Measurements from ENCODE around the gene NRIP1.

The NRIP1 gene

DNA sequence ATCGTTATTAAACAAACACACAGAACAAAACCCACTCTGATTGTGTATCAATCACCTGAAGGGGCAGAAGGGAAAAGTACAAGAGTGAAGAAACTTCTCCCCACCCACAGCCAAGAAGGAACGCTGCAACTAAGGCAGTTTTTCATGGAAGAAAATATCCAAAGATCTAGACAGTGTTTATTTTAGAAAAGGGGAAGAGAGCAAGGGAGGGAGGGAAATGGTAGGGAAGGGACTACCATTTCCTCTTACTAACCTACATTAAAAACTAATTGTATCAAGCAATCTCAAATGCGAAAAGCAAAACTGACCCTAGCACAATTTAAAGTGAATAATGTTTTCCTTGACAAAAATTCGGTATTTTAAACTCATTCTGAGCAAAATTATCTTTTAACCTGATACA, 3.5 kb downstream of the NRIP1 start:
- H3K23ac ChIP-seq (ENCODE audit: low read length) = no peak overlapping the region
- WGBS (ENCODE audit: extremely low coverage, insufficient coverage, low lambda C conversion rate) = no CpG with 5 or more reads among the region's 4 CpGs
- H3K79me2 ChIP-seq (ENCODE audit: control insufficient read depth, insufficient read depth, low read length) = peaks cover 37% of the 10 kb centered on the region
- no peak for DNase-seq
- peak overlapping the region; percentile 18 for H3K56ac ChIP-seq (ENCODE audit: low read length)
- H3K4me3 ChIP-seq (ENCODE audit: low read length) = no peak overlapping the region
- H3K4me2 ChIP-seq (ENCODE audit: low read length) = no peak overlapping the region
- H3K27ac ChIP-seq (ENCODE audit: low read depth, low read length) = no peak overlapping the region
- H4K5ac ChIP-seq (ENCODE audit: low read length) = no peak overlapping the region
- no peaks in the 10 kb centered on the region for H3K36me3 ChIP-seq (ENCODE audit: control insufficient read depth, insufficient read depth, low read length)
- H2BK15ac ChIP-seq (replicated peaks; ENCODE audit: low read depth) = peak overlapping the region; percentile 92
- H2BK5ac ChIP-seq (ENCODE audit: low read length) = no peak overlapping the region
- peak overlapping the region; percentile 70 for H3K4ac ChIP-seq (ENCODE audit: low read depth, low read length)
- H2AK5ac ChIP-seq (ENCODE audit: low read length) = no peak overlapping the region
- peaks cover 18% of the 10 kb centered on the region for H3K4me1 ChIP-seq (ENCODE audit: control insufficient read depth, low read depth, low read length)
- H4K8ac ChIP-seq (ENCODE audit: low read depth, low read length) = no peak overlapping the region
- no peaks in the 10 kb centered on the region for H3K27me3 ChIP-seq (ENCODE audit: insufficient read depth, low read length, poor library complexity)
- H3K79me1 ChIP-seq (ENCODE audit: low read length) = no peaks in the 10 kb centered on the region
- H3K9ac ChIP-seq (ENCODE audit: low read length) = no peak overlapping the region
- no peak overlapping the region for H2BK120ac ChIP-seq (ENCODE audit: low read depth, low read length)
- peak overlapping the region; percentile 84 for H3K18ac ChIP-seq (ENCODE audit: low read length)

DNA sequence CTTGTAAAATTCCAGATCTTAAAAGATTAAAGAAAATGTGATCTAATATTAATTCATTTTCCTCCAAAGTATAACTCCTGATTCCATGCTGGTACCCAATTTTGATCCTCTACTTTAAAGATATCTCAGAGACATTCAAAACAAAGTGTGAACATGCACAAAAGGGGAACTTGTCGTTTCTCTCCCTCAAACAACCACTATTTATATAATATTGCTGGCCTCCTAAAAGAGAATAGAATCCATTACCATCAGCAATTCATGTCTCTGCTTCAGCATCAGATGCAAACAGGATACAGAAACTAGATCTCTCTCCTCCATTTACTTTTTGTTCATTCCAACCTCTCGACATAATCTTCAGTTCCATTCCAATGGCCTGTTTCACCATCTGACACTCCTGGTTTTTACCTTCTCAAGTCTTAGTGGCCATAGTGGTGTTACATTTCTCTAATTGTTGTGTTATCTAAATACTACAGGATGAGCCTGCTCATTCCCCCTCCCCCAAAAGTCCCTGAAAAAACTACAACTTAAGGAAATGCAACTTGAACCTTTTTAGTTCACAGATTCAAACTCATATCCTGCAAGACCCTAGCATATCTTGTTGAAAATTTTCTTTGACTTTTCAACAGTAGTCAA, 4.1 kb downstream of the NRIP1 start:
- Histone ChIP-seq H3K23ac (ENCODE audit: low read length) (no peak overlapping the region), H3K27me3 (ENCODE audit: insufficient read depth, low read length, poor library complexity) (no peaks in the 10 kb centered on the region), H3K56ac (ENCODE audit: low read length) (peak overlapping the region; percentile 27), H3K9ac (ENCODE audit: low read length) (no peak overlapping the region), H2BK120ac (ENCODE audit: low read depth, low read length) (no peak overlapping the region), H2AK5ac (ENCODE audit: low read length) (no peak overlapping the region), H3K4ac (ENCODE audit: low read depth, low read length) (no peak overlapping the region), H4K5ac (ENCODE audit: low read length) (no peak overlapping the region), H3K79me1 (ENCODE audit: low read length) (no peaks in the 10 kb centered on the region), H3K79me2 (ENCODE audit: control insufficient read depth, insufficient read depth, low read length) (peaks cover 40% of the 10 kb centered on the region), H2BK15ac (replicated peaks; ENCODE audit: low read depth) (peak overlapping the region; percentile 92), H3K18ac (ENCODE audit: low read length) (no peak overlapping the region), H3K4me2 (ENCODE audit: low read length) (no peak overlapping the region), H3K27ac (ENCODE audit: low read depth, low read length) (no peak overlapping the region), H3K36me3 (ENCODE audit: control insufficient read depth, insufficient read depth, low read length) (no peaks in the 10 kb centered on the region), H4K8ac (ENCODE audit: low read depth, low read length) (no peak overlapping the region), H3K4me3 (ENCODE audit: low read length) (no peak overlapping the region), H3K4me1 (ENCODE audit: control insufficient read depth, low read depth, low read length) (peaks cover 18% of the 10 kb centered on the region), H2BK5ac (ENCODE audit: low read length) (no peak overlapping the region)
- WGBS (ENCODE audit: extremely low coverage, insufficient coverage, low lambda C conversion rate) = no CpG with 5 or more reads among the region's 2 CpGs
- peak; percentile 89 for DNase-seq

DNA sequence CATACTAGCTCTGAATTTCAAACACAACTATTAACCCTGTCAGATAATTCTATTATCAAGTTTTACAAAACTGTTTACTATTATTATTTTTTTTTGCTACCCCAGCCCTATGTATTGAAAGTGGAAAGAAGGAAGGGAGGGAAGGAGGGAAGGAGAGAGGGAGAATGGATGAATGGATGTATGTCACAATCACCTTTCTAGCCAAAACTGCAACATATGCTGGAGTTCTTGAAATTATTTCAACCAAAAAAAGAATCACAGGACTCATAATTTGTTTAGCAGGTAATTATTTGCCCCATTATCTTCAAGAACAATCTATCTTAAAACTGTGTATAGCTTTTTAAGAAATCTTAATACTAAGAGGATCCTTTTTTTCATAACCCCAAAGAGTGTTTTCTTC, 5.4 kb downstream of the NRIP1 start:
- H3K18ac ChIP-seq (ENCODE audit: low read length) = no peak overlapping the region
- H2BK15ac ChIP-seq (replicated peaks; ENCODE audit: low read depth) = no peak overlapping the region
- H2BK120ac ChIP-seq (ENCODE audit: low read depth, low read length) = no peak overlapping the region
- no peak overlapping the region for H2AK5ac ChIP-seq (ENCODE audit: low read length)
- no peak overlapping the region for H3K9ac ChIP-seq (ENCODE audit: low read length)
- no peak overlapping the region for H3K27ac ChIP-seq (ENCODE audit: low read depth, low read length)
- DNase-seq = no peak
- H3K4me1 ChIP-seq (ENCODE audit: control insufficient read depth, low read depth, low read length) = peaks cover 18% of the 10 kb centered on the region
- peaks cover 50% of the 10 kb centered on the region for H3K79me2 ChIP-seq (ENCODE audit: control insufficient read depth, insufficient read depth, low read length)
- no peak overlapping the region for H4K5ac ChIP-seq (ENCODE audit: low read length)
- H4K8ac ChIP-seq (ENCODE audit: low read depth, low read length) = no peak overlapping the region
- no peak overlapping the region for H3K23ac ChIP-seq (ENCODE audit: low read length)
- no peak overlapping the region for H2BK5ac ChIP-seq (ENCODE audit: low read length)
- H3K4me2 ChIP-seq (ENCODE audit: low read length) = no peak overlapping the region
- no peak overlapping the region for H3K4ac ChIP-seq (ENCODE audit: low read depth, low read length)
- no peaks in the 10 kb centered on the region for H3K27me3 ChIP-seq (ENCODE audit: insufficient read depth, low read length, poor library complexity)
- no peaks in the 10 kb centered on the region for H3K79me1 ChIP-seq (ENCODE audit: low read length)
- no peak overlapping the region for H3K56ac ChIP-seq (ENCODE audit: low read length)
- no peaks in the 10 kb centered on the region for H3K36me3 ChIP-seq (ENCODE audit: control insufficient read depth, insufficient read depth, low read length)
- H3K4me3 ChIP-seq (ENCODE audit: low read length) = no peak overlapping the region

DNA sequence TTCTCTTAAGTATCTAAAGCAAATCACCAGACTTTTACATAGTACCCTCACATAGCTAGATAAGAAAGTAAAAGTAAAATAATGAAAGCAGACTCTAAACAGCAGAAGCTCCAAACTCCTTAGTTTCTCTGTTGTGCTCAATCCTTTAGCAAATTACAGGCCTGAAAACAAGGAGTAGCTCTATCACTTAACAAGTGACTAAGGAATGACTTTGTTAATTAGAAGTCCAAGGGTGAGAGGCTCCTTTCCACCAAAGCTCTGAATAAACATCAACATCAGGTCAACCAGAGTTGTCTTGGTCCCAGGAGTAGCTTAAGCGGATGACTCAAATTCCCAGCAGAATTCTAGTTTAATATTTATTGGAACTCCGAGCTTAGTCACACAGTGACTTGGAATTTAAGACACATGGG, 5.9 kb downstream of the NRIP1 start:
- no peak overlapping the region for H3K18ac ChIP-seq (ENCODE audit: low read length)
- H3K27me3 ChIP-seq (ENCODE audit: insufficient read depth, low read length, poor library complexity) = no peaks in the 10 kb centered on the region
- H3K4me3 ChIP-seq (ENCODE audit: low read length) = no peak overlapping the region
- H3K4me2 ChIP-seq (ENCODE audit: low read length) = no peak overlapping the region
- DNase-seq = peak; percentile 85
- H3K4ac ChIP-seq (ENCODE audit: low read depth, low read length) = no peak overlapping the region
- no peak overlapping the region for H2AK5ac ChIP-seq (ENCODE audit: low read length)
- WGBS (ENCODE audit: extremely low coverage, insufficient coverage, low lambda C conversion rate) = no CpG with 5 or more reads among the region's 2 CpGs
- H3K79me1 ChIP-seq (ENCODE audit: low read length) = no peaks in the 10 kb centered on the region
- no peak overlapping the region for H3K56ac ChIP-seq (ENCODE audit: low read length)
- no peak overlapping the region for H3K23ac ChIP-seq (ENCODE audit: low read length)
- H4K8ac ChIP-seq (ENCODE audit: low read depth, low read length) = no peak overlapping the region
- H3K9ac ChIP-seq (ENCODE audit: low read length) = no peak overlapping the region
- H2BK5ac ChIP-seq (ENCODE audit: low read length) = no peak overlapping the region
- no peak overlapping the region for H2BK15ac ChIP-seq (replicated peaks; ENCODE audit: low read depth)
- no peak overlapping the region for H2BK120ac ChIP-seq (ENCODE audit: low read depth, low read length)
- no peak overlapping the region for H4K5ac ChIP-seq (ENCODE audit: low read length)
- no peak overlapping the region for H3K27ac ChIP-seq (ENCODE audit: low read depth, low read length)
- H3K4me1 ChIP-seq (ENCODE audit: control insufficient read depth, low read depth, low read length) = peaks cover 18% of the 10 kb centered on the region
- H3K36me3 ChIP-seq (ENCODE audit: control insufficient read depth, insufficient read depth, low read length) = no peaks in the 10 kb centered on the region
- peaks cover 50% of the 10 kb centered on the region for H3K79me2 ChIP-seq (ENCODE audit: control insufficient read depth, insufficient read depth, low read length)

DNA sequence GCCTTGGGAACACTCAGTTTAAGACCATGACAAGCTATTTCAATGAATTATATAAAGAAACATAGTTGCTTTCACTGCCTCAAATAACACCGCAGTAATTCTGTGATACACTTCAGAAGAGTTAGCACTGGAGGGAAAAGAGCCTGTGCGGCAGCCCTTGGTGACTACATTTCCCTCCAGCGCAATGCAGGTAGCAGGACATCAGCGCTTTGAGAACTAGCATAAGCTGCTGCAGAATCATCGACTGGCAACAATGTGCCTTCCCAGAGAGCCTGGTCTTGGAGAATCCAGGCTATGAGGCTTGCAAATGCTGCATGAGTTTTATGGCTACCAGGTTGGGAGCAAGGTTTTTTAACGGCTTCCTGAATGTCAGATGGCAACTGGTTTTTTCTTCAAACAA, 7.5 kb downstream of the NRIP1 start:
- Histone ChIP-seq H2BK5ac (ENCODE audit: low read length) (no peak overlapping the region), H3K9ac (ENCODE audit: low read length) (no peak overlapping the region), H3K4me1 (ENCODE audit: control insufficient read depth, low read depth, low read length) (peaks cover 20% of the 10 kb centered on the region), H3K4me3 (ENCODE audit: low read length) (no peak overlapping the region), H4K8ac (ENCODE audit: low read depth, low read length) (no peak overlapping the region), H3K18ac (ENCODE audit: low read length) (no peak overlapping the region), H2BK15ac (replicated peaks; ENCODE audit: low read depth) (no peak overlapping the region), H4K5ac (ENCODE audit: low read length) (no peak overlapping the region), H3K27ac (ENCODE audit: low read depth, low read length) (no peak overlapping the region), H3K23ac (ENCODE audit: low read length) (no peak overlapping the region), H3K79me2 (ENCODE audit: control insufficient read depth, insufficient read depth, low read length) (peaks cover 38% of the 10 kb centered on the region), H2BK120ac (ENCODE audit: low read depth, low read length) (no peak overlapping the region), H3K4me2 (ENCODE audit: low read length) (no peak overlapping the region), H3K36me3 (ENCODE audit: control insufficient read depth, insufficient read depth, low read length) (no peaks in the 10 kb centered on the region), H3K56ac (ENCODE audit: low read length) (no peak overlapping the region), H3K27me3 (ENCODE audit: insufficient read depth, low read length, poor library complexity) (no peaks in the 10 kb centered on the region), H2AK5ac (ENCODE audit: low read length) (no peak overlapping the region), H3K79me1 (ENCODE audit: low read length) (no peaks in the 10 kb centered on the region), H3K4ac (ENCODE audit: low read depth, low read length) (no peak overlapping the region)
- WGBS (ENCODE audit: extremely low coverage, insufficient coverage, low lambda C conversion rate) = no CpG with 5 or more reads among the region's 6 CpGs
- peak; percentile 63 for DNase-seq

DNA sequence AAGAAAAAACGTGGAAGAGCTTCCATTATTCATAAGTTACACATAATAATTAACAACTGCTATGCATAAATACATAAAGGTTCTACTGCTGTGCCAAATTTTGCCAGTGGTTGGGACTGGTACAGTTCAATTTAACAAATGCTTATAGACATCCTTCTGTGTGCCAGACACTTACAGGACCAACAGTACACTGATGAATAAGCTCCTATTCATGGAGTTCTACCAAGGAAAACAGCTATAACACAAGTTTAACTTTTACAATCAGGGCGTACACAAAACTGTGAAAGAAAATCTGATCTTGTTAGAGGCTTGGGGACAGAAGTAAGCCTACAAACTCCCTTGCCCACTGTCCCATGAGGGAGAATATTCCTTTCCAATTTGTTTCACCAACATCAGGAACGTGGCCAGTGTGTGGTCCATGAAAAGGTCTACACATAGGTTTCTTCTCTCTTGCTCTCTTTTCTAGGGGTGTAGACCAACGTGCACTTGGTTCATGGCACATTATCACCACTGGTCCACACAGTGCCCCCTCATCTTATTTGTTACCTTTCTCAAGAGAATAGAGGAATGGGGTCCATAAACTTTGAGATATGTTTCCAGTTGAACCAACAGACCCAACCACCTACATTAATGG, 10.1 kb downstream of the NRIP1 start:
- no peak for DNase-seq
- no peak overlapping the region for H3K23ac ChIP-seq (ENCODE audit: low read length)
- H3K36me3 ChIP-seq (ENCODE audit: control insufficient read depth, insufficient read depth, low read length) = no peaks in the 10 kb centered on the region
- no peak overlapping the region for H3K4me2 ChIP-seq (ENCODE audit: low read length)
- H2AK5ac ChIP-seq (ENCODE audit: low read length) = no peak overlapping the region
- H4K8ac ChIP-seq (ENCODE audit: low read depth, low read length) = no peak overlapping the region
- no peaks in the 10 kb centered on the region for H3K27me3 ChIP-seq (ENCODE audit: insufficient read depth, low read length, poor library complexity)
- H3K4me3 ChIP-seq (ENCODE audit: low read length) = no peak overlapping the region
- peaks cover 19% of the 10 kb centered on the region for H3K4me1 ChIP-seq (ENCODE audit: control insufficient read depth, low read depth, low read length)
- no peak overlapping the region for H3K27ac ChIP-seq (ENCODE audit: low read depth, low read length)
- no peak overlapping the region for H2BK5ac ChIP-seq (ENCODE audit: low read length)
- no peak overlapping the region for H3K9ac ChIP-seq (ENCODE audit: low read length)
- H4K5ac ChIP-seq (ENCODE audit: low read length) = no peak overlapping the region
- H3K56ac ChIP-seq (ENCODE audit: low read length) = no peak overlapping the region
- no peak overlapping the region for H3K18ac ChIP-seq (ENCODE audit: low read length)
- WGBS (ENCODE audit: extremely low coverage, insufficient coverage, low lambda C conversion rate) = no CpG with 5 or more reads among the region's 4 CpGs
- H3K4ac ChIP-seq (ENCODE audit: low read depth, low read length) = no peak overlapping the region
- H2BK15ac ChIP-seq (replicated peaks; ENCODE audit: low read depth) = no peak overlapping the region
- no peak overlapping the region for H2BK120ac ChIP-seq (ENCODE audit: low read depth, low read length)
- H3K79me1 ChIP-seq (ENCODE audit: low read length) = peaks cover 2% of the 10 kb centered on the region
- H3K79me2 ChIP-seq (ENCODE audit: control insufficient read depth, insufficient read depth, low read length) = peaks cover 38% of the 10 kb centered on the region
